Chondrocyte (in vitro differentiated cells): ENCODE measurements around the gene ICA1L. TPM values are rescaled to one million over a fixed set of nuclear protein-coding genes. Genes with fewer than 3 reads are reported as not detected.
"Not testable (repeated sequence)": the region's sequence is repeated elsewhere in the genome, so short reads cannot be mapped to it uniquely, and the experiment has no call there.

Source experiments
- DNase-seq: peaks from one replicate; pipeline ENCODE4 v3.0.0; 2021; ENCODE audit warnings: mixed read lengths, low spot score
- H3K27ac Mint-ChIP-seq: one replicate; pipeline ENCODE4 v1.8.0; 2021; ENCODE audit warnings: mild to moderate bottlenecking, moderate library complexity, mixed read lengths; ENCODE audit not compliant: unreplicated experiment
- H3K27me3 Mint-ChIP-seq: 2 replicates; pipeline ENCODE4 v1.8.0; 2021; ENCODE audit warnings: low read depth, mixed read lengths
- H3K36me3 Mint-ChIP-seq: 2 replicates; pipeline ENCODE4 v1.8.0; 2021; ENCODE audit warnings: low read depth, mixed read lengths
- H3K4me1 Mint-ChIP-seq: 2 replicates; pipeline ENCODE4 v1.8.0; 2021; ENCODE audit warnings: low read depth, mild to moderate bottlenecking, mixed read lengths
- H3K4me3 Mint-ChIP-seq: one replicate; pipeline ENCODE4 v1.8.0; 2021; ENCODE audit warnings: mild to moderate bottlenecking, moderate library complexity, mixed read lengths; ENCODE audit not compliant: unreplicated experiment
- H3K9me3 Mint-ChIP-seq: 2 replicates; pipeline ENCODE4 v1.8.0; 2021; ENCODE audit warnings: low read depth, mixed read lengths
- CTCF ChIP-seq: fragments of 200-600 bp; sonication (generic); IDR thresholded peaks from 2 replicates; pipeline ENCODE4 v1.5.0; 2021; ENCODE audit warnings: antibody characterized with exemption, mild to moderate bottlenecking, moderate library complexity
- total RNA-seq: library from RNA; stranded (reverse); gene quantifications from 3 replicates; pipeline ENCODE4 v1.2.1, GENCODE V29; 2021

The ICA1L gene
- total RNA-seq, 1 donor from 2014 or later, result 6.6 TPM

GRCh38 chr2:202910698-202911097, 39.1 kb upstream of the ICA1L start:
- Mint-ChIP-seq H3K9me3 (peaks cover under 1% of the 10 kb centered on the region), H3K4me1 (peaks cover 24% of the 10 kb centered on the region), H3K27ac (no peak overlapping the region), H3K27me3 (no peaks in the 10 kb centered on the region), H3K4me3 (peak overlapping the region; percentile 97), H3K36me3 (peaks cover under 1% of the 10 kb centered on the region)
- DNase-seq, result no peak
- TF ChIP-seq CTCF, result no peak

GRCh38 chr2:202910250-202910649, 38.7 kb upstream of the ICA1L start:
- not testable (repeated sequence) for H3K9me3 Mint-ChIP-seq

GRCh38 chr2:202909394-202910192, 38.0 kb upstream of the ICA1L start:
- Mint-ChIP-seq H3K4me3 (peak overlapping the region; percentile 97), H3K27me3 (no peaks in the 10 kb centered on the region), H3K27ac (no peak overlapping the region), H3K9me3 (peaks cover 6% of the 10 kb centered on the region), H3K36me3 (peaks cover 7% of the 10 kb centered on the region), H3K4me1 (peaks cover 24% of the 10 kb centered on the region)
- no peak for DNase-seq
- TF ChIP-seq CTCF, result no peak

More at GRCh38 chr2:202910250-202910649, 38.7 kb upstream of the ICA1L start:
- Mint-ChIP-seq H3K4me3 (peak overlapping the region; percentile 97), H3K4me1 (peaks cover 24% of the 10 kb centered on the region)
- not testable (repeated sequence) for H3K27me3 Mint-ChIP-seq, H3K36me3 Mint-ChIP-seq, H3K27ac Mint-ChIP-seq, DNase-seq

DNA sequence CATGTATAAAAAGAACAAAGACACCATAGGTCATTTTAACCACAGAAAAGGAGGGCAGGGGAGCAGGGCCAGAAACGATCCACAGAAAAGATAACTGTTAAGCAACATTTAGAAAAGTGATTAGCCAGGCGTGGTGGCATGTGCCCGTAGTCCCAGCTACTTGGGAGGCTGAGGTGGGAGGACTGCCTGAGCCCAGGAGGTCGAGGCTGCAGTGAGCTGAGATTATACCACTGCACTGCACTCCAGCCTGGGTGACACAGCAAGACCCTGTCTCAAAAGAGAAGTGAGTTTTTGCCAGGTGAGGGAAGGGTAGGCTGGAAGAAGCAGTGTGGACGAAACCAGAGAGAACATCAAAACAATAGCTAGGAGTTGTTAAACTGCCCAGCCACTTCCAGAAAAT, 36.6 kb upstream of the ICA1L start:
- H3K27me3 Mint-ChIP-seq, result no peaks in the 10 kb centered on the region
- H3K27ac Mint-ChIP-seq, result no peak overlapping the region
- no peak overlapping the region for H3K4me3 Mint-ChIP-seq
- peaks cover 14% of the 10 kb centered on the region for H3K9me3 Mint-ChIP-seq
- DNase-seq, result no peak
- peaks cover 23% of the 10 kb centered on the region for H3K4me1 Mint-ChIP-seq
- peaks cover 15% of the 10 kb centered on the region for H3K36me3 Mint-ChIP-seq
- no peak for TF ChIP-seq CTCF

GRCh38 chr2:202905507-202905906, 33.9 kb upstream of the ICA1L start:
- DNase-seq, H3K4me3 Mint-ChIP-seq, H3K27me3 Mint-ChIP-seq, H3K27ac Mint-ChIP-seq: not testable (repeated sequence)
- peaks cover 14% of the 10 kb centered on the region for H3K9me3 Mint-ChIP-seq
- H3K4me1 Mint-ChIP-seq, result peaks cover 15% of the 10 kb centered on the region
- peaks cover 17% of the 10 kb centered on the region for H3K36me3 Mint-ChIP-seq

DNA sequence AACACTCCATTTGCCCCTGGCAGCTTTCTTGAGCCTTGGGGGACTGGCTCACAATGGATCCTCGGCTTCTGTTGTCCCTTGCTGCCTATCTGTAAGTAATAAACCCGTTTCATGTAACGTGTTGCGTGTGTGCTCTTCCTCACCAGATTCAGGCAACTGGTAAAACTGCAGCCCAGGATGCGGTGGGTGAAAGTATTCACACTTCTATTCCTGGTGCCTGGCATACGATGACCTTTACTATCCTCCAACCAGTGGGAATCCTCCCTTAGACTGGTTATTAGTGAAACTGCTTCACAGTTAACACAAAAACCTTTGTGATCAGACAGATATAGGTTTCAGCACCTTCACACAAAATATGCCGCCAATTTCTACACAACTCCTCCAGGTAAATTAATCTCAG, 13.6 kb upstream of the ICA1L start:
- H3K36me3 Mint-ChIP-seq, result peaks cover 4% of the 10 kb centered on the region
- H3K4me3 Mint-ChIP-seq, result no peak overlapping the region
- no peak for TF ChIP-seq CTCF

More for the DNA sequence above, 13.6 kb upstream of the ICA1L start:
- DNase-seq, result no peak
- Mint-ChIP-seq H3K27me3 (no peaks in the 10 kb centered on the region), H3K9me3 (no peaks in the 10 kb centered on the region), H3K27ac (no peak overlapping the region), H3K4me1 (no peaks in the 10 kb centered on the region)
